GM19239 (cell line): ENCODE data around the gene BMAL1.

ENCODE experiments used
- DNase-seq: peaks from one replicate; pipeline ENCODE4 v3.0.0; 2011; ENCODE audit warnings: low spot score; ENCODE audit not compliant: insufficient read length
- FAIRE-seq: peaks from 2 replicates; lab custom pipeline; 2011; peaks lifted over from hg19 to GRCh38; lab: Jason Lieb, UNC

The BMAL1 gene

GRCh38 chr11:13313005-13313819 lies 35.6 kb downstream of the BMAL1 start:
- no peak for DNase-seq
- no peak for FAIRE-seq

DNA sequence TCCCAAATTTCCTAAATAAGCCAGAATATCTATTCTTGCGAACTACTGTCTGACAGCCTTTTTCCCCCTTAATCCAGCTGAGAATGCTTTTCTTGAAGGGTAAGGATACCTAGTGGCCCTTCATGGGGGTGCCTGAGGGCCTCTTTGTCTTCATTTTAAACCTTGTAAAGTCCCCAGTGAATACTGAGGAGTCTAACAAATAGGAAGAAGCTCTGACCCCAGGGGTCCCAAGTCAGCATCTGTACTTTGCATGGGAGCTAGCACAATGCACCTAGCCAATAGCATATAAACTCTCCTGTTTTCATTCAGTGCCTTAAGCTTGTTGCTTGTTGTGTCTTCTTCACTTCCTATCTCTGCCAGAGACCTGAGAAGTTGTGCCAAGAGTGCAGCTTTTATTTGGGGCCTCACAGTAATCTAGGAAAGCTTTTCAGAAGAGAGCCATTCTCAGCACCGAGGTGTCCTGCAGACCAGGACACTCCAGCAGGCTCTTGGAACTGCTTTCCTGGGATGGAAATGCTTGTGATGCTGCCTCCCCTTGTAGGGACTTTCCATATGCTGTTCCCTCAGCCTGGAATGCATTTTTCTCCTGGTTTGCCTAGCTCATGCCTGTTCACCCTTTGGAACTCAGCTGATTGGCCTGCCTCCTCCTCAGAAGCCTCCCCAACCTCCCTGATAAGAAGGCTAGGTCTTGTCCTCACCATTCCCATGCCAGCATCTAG lies 37.2 kb downstream of the BMAL1 start:
- DNase-seq: no peak
- no peak for FAIRE-seq

GRCh38 chr11:13315517-13316432 lies 38.2 kb downstream of the BMAL1 start:
- FAIRE-seq (no peak), DNase-seq (no peak)

DNA sequence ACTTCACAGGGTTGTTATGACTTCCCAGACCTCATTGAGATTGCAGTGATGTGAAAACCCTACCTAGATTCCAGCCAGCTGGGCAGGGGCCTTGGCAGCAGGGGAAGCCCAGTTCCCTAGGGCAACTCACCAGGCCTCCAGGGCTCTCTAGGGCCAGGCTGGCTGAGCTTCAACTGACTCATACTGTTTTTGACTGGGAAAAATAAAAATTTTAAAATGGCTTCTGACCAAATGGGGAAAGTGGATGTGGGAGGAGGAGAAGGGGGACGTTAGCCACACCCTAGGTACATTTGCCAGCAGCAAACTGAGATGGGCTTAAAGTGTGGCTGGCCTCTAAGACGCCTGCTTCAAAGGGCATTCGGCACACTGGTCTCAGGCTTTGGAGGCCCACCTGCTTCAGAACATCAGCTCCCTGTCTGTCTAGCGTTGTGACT lies 39.0 kb downstream of the BMAL1 start:
- FAIRE-seq (no peak), DNase-seq (no peak)

DNA sequence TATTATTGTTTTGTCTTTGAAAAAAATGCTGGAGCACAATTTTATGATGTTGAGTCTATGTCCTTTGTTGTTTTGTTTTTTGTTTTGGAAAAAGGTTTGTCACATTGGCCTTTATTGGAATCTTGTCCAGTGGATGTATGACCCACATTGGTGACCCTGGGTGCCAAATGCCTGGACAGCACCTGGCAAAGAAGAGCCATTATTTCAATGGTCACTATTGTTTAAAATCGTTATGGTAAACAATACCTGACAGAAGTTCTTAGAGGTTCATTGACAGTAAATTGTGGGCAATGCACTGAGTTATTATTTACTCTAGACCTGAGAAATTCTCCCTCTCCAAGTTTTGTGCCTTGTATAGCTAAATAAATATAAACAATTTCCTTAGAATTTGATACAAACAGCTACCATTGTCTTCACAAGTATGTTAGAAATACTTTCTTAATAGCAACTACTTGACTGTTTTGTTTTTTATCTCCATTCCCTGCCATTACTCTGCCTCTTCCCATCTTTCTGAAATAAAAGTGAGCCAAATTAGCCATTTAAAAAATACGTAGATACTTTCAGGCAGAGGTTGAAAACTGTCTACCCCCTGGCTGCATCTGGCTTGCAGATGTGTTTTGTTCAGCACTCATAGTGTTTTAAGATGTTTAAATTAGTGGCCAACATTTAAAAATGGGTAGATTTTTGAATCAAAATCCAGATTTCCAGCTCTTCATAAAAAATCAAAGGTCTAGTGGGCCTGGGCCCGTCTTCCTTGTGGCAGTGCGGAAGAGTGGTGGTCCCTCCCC lies 39.9 kb downstream of the BMAL1 start:
- FAIRE-seq: peak; percentile 54
- no peak for DNase-seq

DNA sequence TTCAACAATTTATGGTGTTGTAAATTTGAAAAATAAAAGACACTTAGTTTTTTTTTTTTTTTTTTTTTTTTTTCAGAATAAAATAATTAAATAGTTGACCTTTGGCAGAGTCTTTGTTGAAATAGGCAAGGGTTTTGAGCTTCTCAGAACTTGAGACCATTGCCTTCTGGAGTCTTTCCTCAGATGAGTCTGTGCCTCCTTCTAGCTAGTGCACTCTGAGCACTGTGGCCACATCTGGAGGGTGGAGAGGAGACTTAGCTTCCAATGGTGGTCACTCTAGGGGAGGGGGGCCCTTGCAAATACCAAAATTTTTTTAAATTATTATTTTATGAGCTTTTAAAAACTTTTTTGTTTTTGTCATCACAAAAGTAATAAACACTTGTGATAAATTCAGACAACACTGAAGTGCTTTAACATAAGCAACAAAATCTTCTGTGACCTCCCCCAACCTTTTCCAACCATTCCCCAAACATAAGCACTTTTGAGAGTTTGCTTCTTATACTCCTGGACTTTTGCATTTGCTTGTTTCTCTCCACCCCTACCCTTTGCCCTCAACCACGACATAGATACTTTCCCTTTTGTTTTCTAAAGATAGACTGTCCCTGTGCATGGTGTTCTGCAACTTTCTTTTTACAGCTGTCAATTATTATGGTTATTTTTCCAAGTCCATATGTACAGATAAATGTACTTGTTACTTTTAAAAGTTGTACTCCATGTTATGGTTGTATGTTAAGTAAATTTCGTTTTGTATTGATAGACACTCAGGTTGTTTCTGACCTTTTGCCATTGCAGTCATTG lies 41.1 kb downstream of the BMAL1 start:
- peak; percentile 55 for DNase-seq
- peak; percentile 87 for FAIRE-seq

GRCh38 chr11:13320688-13321087 lies 43.1 kb downstream of the BMAL1 start:
- FAIRE-seq: no peak
- DNase-seq: no peak

- DNase-seq (no peak), FAIRE-seq (no peak)
Measured at GRCh38 chr11:13321431-13321830, 43.8 kb downstream of the BMAL1 start.

DNA sequence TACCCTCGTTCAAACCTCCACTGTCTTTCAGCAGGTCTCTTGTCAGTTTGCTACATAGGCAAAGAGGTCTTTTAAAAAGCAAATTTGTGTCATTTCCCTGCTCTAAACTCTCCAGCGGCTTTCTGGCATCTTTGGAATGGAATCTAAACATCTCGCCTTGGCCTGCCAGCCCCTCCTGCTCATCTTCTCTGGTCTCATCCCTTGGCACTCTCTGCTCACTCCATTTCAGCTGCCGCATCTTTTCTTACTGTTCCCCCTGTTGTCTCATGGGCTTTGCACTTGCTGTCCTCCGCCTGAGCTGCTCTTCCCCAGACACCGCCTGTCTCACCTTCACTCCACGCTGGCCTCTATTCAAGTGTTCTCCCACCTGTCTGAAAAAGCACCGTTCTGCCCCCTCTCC lies 46.6 kb downstream of the BMAL1 start:
- FAIRE-seq (no peak), DNase-seq (no peak)

GRCh38 chr11:13324709-13325108 lies 47.1 kb downstream of the BMAL1 start:
- DNase-seq (no peak), FAIRE-seq (no peak)

GRCh38 chr11:13327421-13327820 lies 49.8 kb downstream of the BMAL1 start:
- no peak for DNase-seq
- no peak for FAIRE-seq

GRCh38 chr11:13328286-13328685 lies 50.7 kb downstream of the BMAL1 start:
- DNase-seq (no peak), FAIRE-seq (no peak)

- FAIRE-seq (no peak), DNase-seq (no peak)
Measured at GRCh38 chr11:13329670-13330356, 52.2 kb downstream of the BMAL1 start.

- DNase-seq (no peak), FAIRE-seq (no peak)
Measured at GRCh38 chr11:13332124-13332523, 54.5 kb downstream of the BMAL1 start.

DNA sequence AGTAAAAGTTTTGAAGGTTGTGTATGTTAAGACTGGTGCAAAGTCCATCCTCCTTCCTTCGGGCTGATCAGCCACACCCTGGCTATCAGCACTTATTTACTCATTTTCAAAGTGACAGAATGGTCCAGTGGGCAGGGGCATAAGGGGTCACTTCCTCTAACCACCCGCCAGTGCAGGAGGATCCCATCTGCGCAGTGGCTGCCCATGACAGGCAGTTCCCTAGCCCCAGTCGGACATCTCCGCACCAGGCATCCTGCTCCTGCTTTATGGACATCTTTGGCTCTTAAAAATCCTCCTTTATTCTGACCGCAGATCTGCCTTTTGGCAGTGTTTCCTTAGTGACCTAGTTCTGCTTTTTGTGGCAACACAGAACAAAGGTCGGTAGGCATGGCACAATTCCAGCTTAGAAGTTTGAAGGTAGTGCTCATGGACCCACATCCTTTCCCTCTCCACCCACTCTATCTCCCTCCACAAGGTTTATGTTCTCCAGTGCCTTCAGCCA lies 55.9 kb downstream of the BMAL1 start:
- no peak for DNase-seq
- no peak for FAIRE-seq

GRCh38 chr11:13334034-13334786 lies 56.6 kb downstream of the BMAL1 start:
- no peak for DNase-seq
- no peak for FAIRE-seq

- peak; percentile 56 for FAIRE-seq
- DNase-seq: peak; percentile 43
Measured at GRCh38 chr11:13335319-13335718, 57.7 kb downstream of the BMAL1 start.
